Epithelial cell of esophagus (primary cell): ENCODE data around the gene PSORS1C2.

ENCODE experiments used
- DNase-seq: peaks from one replicate; pipeline ENCODE4 v3.0.0; 2010; ENCODE audit warnings: low read depth
- H3K4me3 ChIP-seq: 2 replicates; pipeline ENCODE4 v1.5.1; 2011; ENCODE audit warnings: mild to moderate bottlenecking, low read length, control low read depth
- TF ChIP-seq, protein P1 (sequence below): IDR thresholded peaks from 2 replicates; pipeline ENCODE4 v1.5.1; 2011; ENCODE audit warnings: low read depth, mild to moderate bottlenecking, low read length, control low read depth, inconsistent platforms; ENCODE audit not compliant: insufficient read depth; ENCODE audit errors: missing control alignments

The PSORS1C2 gene

DNA sequence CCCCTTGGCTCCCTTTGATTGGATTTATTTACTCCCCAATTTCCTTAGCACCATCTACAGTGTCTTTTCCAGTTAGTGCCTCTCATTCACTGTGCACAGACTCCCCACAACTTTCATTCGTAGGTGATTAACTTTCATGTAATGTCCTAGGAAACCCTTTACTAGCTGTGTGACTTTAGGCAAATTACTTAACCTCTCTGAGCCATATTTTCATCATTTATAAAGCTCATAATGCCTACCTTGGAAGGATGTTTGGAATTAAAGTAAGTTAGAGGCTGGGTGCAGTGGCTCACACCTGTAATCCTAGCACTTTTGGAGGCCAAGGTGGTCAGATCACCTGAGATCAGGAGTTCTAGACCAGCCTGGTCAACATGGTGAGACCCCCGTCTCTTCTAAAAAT, 46.6 kb downstream of the PSORS1C2 start:
- TF ChIP-seq, protein P1, sequence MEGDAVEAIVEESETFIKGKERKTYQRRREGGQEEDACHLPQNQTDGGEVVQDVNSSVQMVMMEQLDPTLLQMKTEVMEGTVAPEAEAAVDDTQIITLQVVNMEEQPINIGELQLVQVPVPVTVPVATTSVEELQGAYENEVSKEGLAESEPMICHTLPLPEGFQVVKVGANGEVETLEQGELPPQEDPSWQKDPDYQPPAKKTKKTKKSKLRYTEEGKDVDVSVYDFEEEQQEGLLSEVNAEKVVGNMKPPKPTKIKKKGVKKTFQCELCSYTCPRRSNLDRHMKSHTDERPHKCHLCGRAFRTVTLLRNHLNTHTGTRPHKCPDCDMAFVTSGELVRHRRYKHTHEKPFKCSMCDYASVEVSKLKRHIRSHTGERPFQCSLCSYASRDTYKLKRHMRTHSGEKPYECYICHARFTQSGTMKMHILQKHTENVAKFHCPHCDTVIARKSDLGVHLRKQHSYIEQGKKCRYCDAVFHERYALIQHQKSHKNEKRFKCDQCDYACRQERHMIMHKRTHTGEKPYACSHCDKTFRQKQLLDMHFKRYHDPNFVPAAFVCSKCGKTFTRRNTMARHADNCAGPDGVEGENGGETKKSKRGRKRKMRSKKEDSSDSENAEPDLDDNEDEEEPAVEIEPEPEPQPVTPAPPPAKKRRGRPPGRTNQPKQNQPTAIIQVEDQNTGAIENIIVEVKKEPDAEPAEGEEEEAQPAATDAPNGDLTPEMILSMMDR: no peak
- H3K4me3 ChIP-seq: no peak overlapping the region
- DNase-seq: no peak

GRCh38 chr6:31091680-31092079, 47.2 kb downstream of the PSORS1C2 start:
- no peak overlapping the region for H3K4me3 ChIP-seq
- DNase-seq: no peak
- TF ChIP-seq, protein P1: no peak

GRCh38 chr6:31090973-31091364, 47.9 kb downstream of the PSORS1C2 start:
- TF ChIP-seq, protein P1: no peak
- no peak overlapping the region for H3K4me3 ChIP-seq
- no peak for DNase-seq

- DNase-seq: no peak
- no peak overlapping the region for H3K4me3 ChIP-seq
- TF ChIP-seq, protein P1: no peak
These were observed 48.4 kb downstream of the PSORS1C2 start for GRCh38 chr6:31090275-31090972.
